Neural crest cell (in vitro differentiated cells): ENCODE results near the gene MASP2. TPM values are rescaled to one million over a fixed set of nuclear protein-coding genes. Genes with fewer than 3 reads are reported as not detected.

Source experiments
- DNase-seq: peaks from one replicate; pipeline ENCODE4 v3.0.0; 2021; ENCODE audit warnings: low read depth, mixed read lengths, low spot score
- H3K27ac Mint-ChIP-seq: one replicate; pipeline ENCODE4 v1.8.0; 2021; ENCODE audit warnings: mild to moderate bottlenecking, mixed read lengths; ENCODE audit not compliant: unreplicated experiment
- H3K27me3 Mint-ChIP-seq: 2 replicates; pipeline ENCODE4 v1.8.0; 2021; ENCODE audit warnings: low read depth, mild to moderate bottlenecking, mixed read lengths
- H3K36me3 Mint-ChIP-seq: 2 replicates; pipeline ENCODE4 v1.8.0; 2021; ENCODE audit warnings: low read depth, mild to moderate bottlenecking, mixed read lengths
- H3K4me1 Mint-ChIP-seq: 2 replicates; pipeline ENCODE4 v1.8.0; 2021; ENCODE audit warnings: mixed read lengths
- H3K4me3 Mint-ChIP-seq: one replicate; pipeline ENCODE4 v1.8.0; 2021; ENCODE audit warnings: mild to moderate bottlenecking, mixed read lengths
- H3K9me3 Mint-ChIP-seq: 2 replicates; pipeline ENCODE4 v1.8.0; 2021; ENCODE audit warnings: mixed read lengths
- CTCF ChIP-seq: fragments of 200-600 bp; sonication (generic); conservative IDR thresholded peaks from 2 replicates; pipeline ENCODE4 v1.5.0; 2021; ENCODE audit warnings: antibody characterized with exemption, mild to moderate bottlenecking
- total RNA-seq: library from RNA; stranded (reverse); gene quantifications from 2 replicates; pipeline ENCODE4 v1.2.1, GENCODE V29; 2021

MASP2 gene
- total RNA-seq, 1 donor from 2014 or later, result not detected

- H3K9me3 Mint-ChIP-seq, result no peaks in the 10 kb centered on the region
- DNase-seq, result peak; percentile 54
- H3K27ac Mint-ChIP-seq, result peak overlapping the region; percentile 64
- H3K4me1 Mint-ChIP-seq, result peaks cover 66% of the 10 kb centered on the region
- TF ChIP-seq CTCF, result no peak
- no peaks in the 10 kb centered on the region for H3K36me3 Mint-ChIP-seq
- H3K27me3 Mint-ChIP-seq, result no peaks in the 10 kb centered on the region
- peak overlapping the region; percentile 70 for H3K4me3 Mint-ChIP-seq
Measured at GRCh38 chr1:10979483-10979920, 67.5 kb downstream of the MASP2 start.

- peaks cover 68% of the 10 kb centered on the region for H3K4me1 Mint-ChIP-seq
- no peaks in the 10 kb centered on the region for H3K9me3 Mint-ChIP-seq
- TF ChIP-seq CTCF, result no peak
- no peaks in the 10 kb centered on the region for H3K36me3 Mint-ChIP-seq
- peak overlapping the region; percentile 7 for H3K4me3 Mint-ChIP-seq
- peak overlapping the region; percentile 89 for H3K27ac Mint-ChIP-seq
- no peaks in the 10 kb centered on the region for H3K27me3 Mint-ChIP-seq
- no peak for DNase-seq
Measured at GRCh38 chr1:10978719-10979118, 68.3 kb downstream of the MASP2 start.

Other genes starting within 250 kb of the MASP2 start
- 253 and 268 TPM in 2 replicates for gene TARDBP, start 34.6 kb downstream of the MASP2 start, total RNA-seq
- 147 and 152 TPM in 2 replicates for gene SRM, start 12.8 kb upstream of the MASP2 start, total RNA-seq
- 115 and 127 TPM in 2 replicates for gene EXOSC10, start 52.6 kb upstream of the MASP2 start, total RNA-seq
- 0.14 and 0.20 TPM in 2 replicates for gene ANGPTL7, start 142.1 kb upstream of the MASP2 start, total RNA-seq
- gene MTOR, start 215.3 kb upstream of the MASP2 start, total RNA-seq, result 67.2 and 68.6 TPM in 2 replicates
- 20.9 and 22.0 TPM in 2 replicates for gene UBIAD1, start 226.0 kb upstream of the MASP2 start, total RNA-seq